ENCODE data around the gene PAQR5. TPM values are rescaled to one million over a fixed set of nuclear protein-coding genes. Genes with fewer than 3 reads are reported as not detected.

PAQR5 gene
- total RNA-seq, 2 experiments from 2014 or later = 0.14 TPM; not detected in 1

GRCh38 chr15:69424748-69425413 lies 126.2 kb downstream of the PAQR5 start:
- H3K36me3 Mint-ChIP-seq (ENCODE audit: low read depth) = peaks cover 54% of the 10 kb centered on the region
- no peak overlapping the region for H3K4me3 Mint-ChIP-seq
- ChIA-PET POLR2A (interaction anchor here (0.9 kb wide), 1 partner anchor 9 kb away, joined by 4 read pairs; no protein-coding TSS in a partner anchor), CTCF (no interaction called here)
- no peaks in the 10 kb centered on the region for H3K4me1 Mint-ChIP-seq (ENCODE audit: low read depth)
- ATAC-seq = no peak
- no peaks in the 10 kb centered on the region for H3K27me3 Mint-ChIP-seq
- DNase-seq = no peak
- H3K9me3 Mint-ChIP-seq = no peaks in the 10 kb centered on the region
- TF ChIP-seq CTCF (IDR thresholded peaks at IDR 0.05) = no peak
- H3K27ac Mint-ChIP-seq = no peak overlapping the region
- intact Hi-C loops (cut with micrococcal nuclease) = no loop called here

GRCh38 chr15:69433831-69434230 lies 135.1 kb downstream of the PAQR5 start:
- CTCF ChIA-PET = no interaction called here
- DNase-seq (no peak), ATAC-seq (no peak)
- Mint-ChIP-seq H3K4me3 (no peak overlapping the region), H3K4me1 (ENCODE audit: low read depth) (no peaks in the 10 kb centered on the region), H3K27me3 (no peaks in the 10 kb centered on the region), H3K9me3 (no peaks in the 10 kb centered on the region), H3K27ac (no peak overlapping the region), H3K36me3 (ENCODE audit: low read depth) (peaks cover 68% of the 10 kb centered on the region)
- intact Hi-C loops (cut with micrococcal nuclease) = no loop called here
- POLR2A ChIA-PET = no interaction called here
- TF ChIP-seq CTCF (IDR thresholded peaks at IDR 0.05) = no peak

- H3K27me3 Mint-ChIP-seq = no peaks in the 10 kb centered on the region
- H3K9me3 Mint-ChIP-seq = no peaks in the 10 kb centered on the region
- H3K4me1 Mint-ChIP-seq (ENCODE audit: low read depth) = no peaks in the 10 kb centered on the region
- CTCF ChIA-PET = no interaction called here
- no peak for ATAC-seq
- POLR2A ChIA-PET = no interaction called here
- intact Hi-C loops (cut with micrococcal nuclease) = no loop called here
- H3K36me3 Mint-ChIP-seq (ENCODE audit: low read depth) = peaks cover 67% of the 10 kb centered on the region
- TF ChIP-seq CTCF (IDR thresholded peaks at IDR 0.05) = no peak
- no peak overlapping the region for H3K4me3 Mint-ChIP-seq
- no peak for DNase-seq
- no peak overlapping the region for H3K27ac Mint-ChIP-seq
Observed at GRCh38 chr15:69434238-69434637, 135.5 kb downstream of the PAQR5 start.

- Mint-ChIP-seq H3K27me3 (no peaks in the 10 kb centered on the region), H3K27ac (no peak overlapping the region), H3K36me3 (ENCODE audit: low read depth) (peaks cover 67% of the 10 kb centered on the region), H3K4me3 (no peak overlapping the region), H3K9me3 (no peaks in the 10 kb centered on the region), H3K4me1 (ENCODE audit: low read depth) (no peaks in the 10 kb centered on the region)
- no peak for TF ChIP-seq CTCF (IDR thresholded peaks at IDR 0.05)
- no peak for ATAC-seq
- ChIA-PET CTCF (no interaction called here), POLR2A (no interaction called here)
- DNase-seq = no peak
- intact Hi-C loops (cut with micrococcal nuclease) = no loop called here
Observed at GRCh38 chr15:69434679-69435078, 136.0 kb downstream of the PAQR5 start.

GRCh38 chr15:69435985-69436384 lies 137.3 kb downstream of the PAQR5 start:
- intact Hi-C loops (cut with micrococcal nuclease) = no loop called here
- no peaks in the 10 kb centered on the region for H3K9me3 Mint-ChIP-seq
- H3K4me1 Mint-ChIP-seq (ENCODE audit: low read depth) = no peaks in the 10 kb centered on the region
- no peak overlapping the region for H3K27ac Mint-ChIP-seq
- ChIA-PET POLR2A (interaction anchor here (1.0 to 1.3 kb wide), 2 partner anchors 10 to 15 kb away, joined by 4 to 5 read pairs; no protein-coding TSS in a partner anchor), CTCF (interaction anchor here (1.4 to 1.5 kb wide), 2 partner anchors 18 kb away, joined by 4 read pairs; no protein-coding TSS in a partner anchor)
- ATAC-seq = no peak
- H3K36me3 Mint-ChIP-seq (ENCODE audit: low read depth) = peaks cover 67% of the 10 kb centered on the region
- no peaks in the 10 kb centered on the region for H3K27me3 Mint-ChIP-seq
- no peak overlapping the region for H3K4me3 Mint-ChIP-seq
- no peak for TF ChIP-seq CTCF (IDR thresholded peaks at IDR 0.05)
- no peak for DNase-seq

All from activated CD8-positive, alpha-beta T cell treated with anti-CD3 and anti-CD28 coated beads for 36 hours (primary cell).